Cardiac muscle cell (in vitro differentiated cells and primary cell): ENCODE measurements around the gene PER2. TPM values are rescaled to one million over a fixed set of nuclear protein-coding genes. Genes with fewer than 3 reads are reported as not detected.

Experiments
- DNase-seq, 2 donors: peaks; one replicate each; pipeline versions ENCODE4 v3.0.0 to v3.0.0-alpha.2; 2010 to 2017; ENCODE audit warnings: low read depth in 1 of 2, low spot score in 1 of 2
- H3K27ac ChIP-seq: fragments of 200-600 bp; sonication (generic); 2 replicates; pipeline ENCODE4 v1.5.1; 2016
- H3K27me3 ChIP-seq: fragments of 200-600 bp; sonication (generic); 2 replicates; pipeline ENCODE4 v1.6.0; 2016; ENCODE audit warnings: control low read depth
- H3K36me3 ChIP-seq: fragments of 200-600 bp; sonication (generic); 2 replicates; pipeline ENCODE4 v1.5.1; 2016; ENCODE audit warnings: control low read depth
- H3K4me1 ChIP-seq: fragments of 200-600 bp; sonication (generic); 2 replicates; pipeline ENCODE4 v1.8.1; 2017; ENCODE audit warnings: low read depth, mild to moderate bottlenecking, mixed run types
- H3K4me3 ChIP-seq: fragments of 200-600 bp; sonication (generic); 2 replicates; pipeline ENCODE4 v1.5.1; 2016; ENCODE audit warnings: mild to moderate bottlenecking
- H3K9me3 ChIP-seq: fragments of 200-600 bp; sonication (generic); 2 replicates; pipeline ENCODE4 v1.5.1; 2017; ENCODE audit warnings: low read depth, mild to moderate bottlenecking, control low read depth
- CTCF ChIP-seq: IDR thresholded peaks from 2 replicates; pipeline ENCODE4 v1.5.1; 2012; ENCODE audit warnings: low read depth, mild to moderate bottlenecking, low read length
- polyA plus RNA-seq: library from polyadenylated mRNA; unstranded; fragments of >200 nt; fragmentation: Nextera tagmentation; extraction: Ambion mirVana; gene quantifications from 2 replicates; pipeline ENCODE4 v1.2.1, GENCODE V29; 2016
- total RNA-seq: library from RNA; depleted of rRNA; stranded (reverse); fragments of >200 nt; gene quantifications from 2 replicates; pipeline ENCODE4 v1.2.3, GENCODE V29; 2016

PER2 gene
- total and polyA plus RNA-seq, 2 experiments from 2014 or later, result 1.4 to 3.9 TPM

- Histone ChIP-seq H3K27ac (no peak overlapping the region), H3K36me3 (peaks cover 3% of the 10 kb centered on the region), H3K9me3 (no peaks in the 10 kb centered on the region), H3K27me3 (no peaks in the 10 kb centered on the region), H3K4me3 (no peak overlapping the region), H3K4me1 (no peaks in the 10 kb centered on the region)
- no peak for TF ChIP-seq CTCF
- DNase-seq, result no peak
Observed at GRCh38 chr2:238334885-238335284, 46.5 kb upstream of the PER2 start.

GRCh38 chr2:238331916-238332315 is 43.5 kb upstream of the PER2 start:
- H3K27me3 ChIP-seq, result no peaks in the 10 kb centered on the region
- H3K4me3 ChIP-seq, result no peak overlapping the region
- H3K9me3 ChIP-seq, result no peaks in the 10 kb centered on the region
- H3K4me1 ChIP-seq, result no peaks in the 10 kb centered on the region
- H3K27ac ChIP-seq, result no peak overlapping the region
- DNase-seq, result no peak
- TF ChIP-seq CTCF, result no peak
- peaks cover 10% of the 10 kb centered on the region for H3K36me3 ChIP-seq

GRCh38 chr2:238330391-238330790 is 42.0 kb upstream of the PER2 start:
- H3K9me3 ChIP-seq, result no peaks in the 10 kb centered on the region
- DNase-seq, result no peak
- peaks cover 10% of the 10 kb centered on the region for H3K36me3 ChIP-seq
- H3K4me3 ChIP-seq, result no peak overlapping the region
- H3K27ac ChIP-seq, result no peak overlapping the region
- no peaks in the 10 kb centered on the region for H3K27me3 ChIP-seq
- H3K4me1 ChIP-seq, result no peaks in the 10 kb centered on the region
- TF ChIP-seq CTCF, result no peak

GRCh38 chr2:238327751-238328150 is 39.3 kb upstream of the PER2 start:
- H3K9me3 ChIP-seq, result no peaks in the 10 kb centered on the region
- peaks cover 10% of the 10 kb centered on the region for H3K36me3 ChIP-seq
- no peak for TF ChIP-seq CTCF

GRCh38 chr2:238326801-238327365 is 38.5 kb upstream of the PER2 start:
- no peaks in the 10 kb centered on the region for H3K9me3 ChIP-seq
- TF ChIP-seq CTCF, result no peak
- no peaks in the 10 kb centered on the region for H3K27me3 ChIP-seq
- no peak for DNase-seq
- no peak overlapping the region for H3K4me3 ChIP-seq
- H3K36me3 ChIP-seq, result peaks cover 10% of the 10 kb centered on the region
- no peaks in the 10 kb centered on the region for H3K4me1 ChIP-seq
- H3K27ac ChIP-seq, result no peak overlapping the region

More at GRCh38 chr2:238327751-238328150, 39.3 kb upstream of the PER2 start:
- Histone ChIP-seq H3K4me3 (no peak overlapping the region), H3K27me3 (no peaks in the 10 kb centered on the region), H3K4me1 (no peaks in the 10 kb centered on the region), H3K27ac (no peak overlapping the region)
- DNase-seq, result no peak
